ENCODE results near the gene MLST8.
A peak's percentile ranks its signal among the peaks of the same experiment; 100 is the strongest.

DNA sequence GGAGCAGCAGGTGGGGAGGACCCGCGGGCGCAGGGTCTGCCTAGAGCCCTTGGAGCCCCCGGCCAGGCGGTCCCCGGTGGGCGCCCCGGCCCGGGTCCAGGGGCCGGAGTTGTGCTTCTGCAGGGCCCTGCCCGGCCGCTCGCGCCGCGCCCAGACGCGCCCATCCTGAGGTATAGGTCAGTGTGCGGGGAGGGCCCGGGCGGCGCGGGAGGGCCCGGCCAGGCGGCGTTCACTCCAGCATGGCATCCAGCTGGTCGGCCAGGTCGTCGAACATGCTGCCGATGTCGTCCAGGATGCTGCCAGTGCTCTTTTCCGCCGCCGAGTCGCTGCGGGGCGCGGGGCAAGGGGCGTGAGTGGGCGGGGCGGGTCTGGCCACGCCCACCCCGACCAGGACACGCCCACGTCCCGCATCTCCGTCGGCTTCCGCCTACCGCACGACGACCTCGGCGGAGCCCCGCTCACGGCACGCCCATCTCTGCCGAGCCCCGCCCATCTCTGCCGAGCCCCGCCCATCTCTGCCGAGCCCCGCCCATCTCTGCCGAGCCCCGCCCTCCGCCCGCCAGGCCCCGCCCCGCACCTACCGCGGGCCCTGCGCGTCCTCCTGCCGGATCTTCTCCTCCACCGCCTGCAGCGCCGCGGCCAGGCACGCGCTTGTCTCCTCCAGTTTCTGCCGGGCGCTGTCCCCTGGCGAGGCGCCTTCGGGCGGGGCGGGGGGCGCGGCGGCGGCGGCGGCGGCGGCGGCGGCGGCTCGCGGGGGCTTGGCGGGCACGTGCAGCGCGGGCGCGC is 26.7 kb upstream of the MLST8 start:
- TF ChIP-seq POLR2A (IDR thresholded peaks at IDR 0.05; ENCODE audit: low read depth, low read length): peak; percentile 53
- no peak for TF ChIP-seq POLR2AphosphoS5 (IDR thresholded peaks at IDR 0.05; ENCODE audit: insufficient read depth, low read depth, low read length)
- TF ChIP-seq, protein P1, sequence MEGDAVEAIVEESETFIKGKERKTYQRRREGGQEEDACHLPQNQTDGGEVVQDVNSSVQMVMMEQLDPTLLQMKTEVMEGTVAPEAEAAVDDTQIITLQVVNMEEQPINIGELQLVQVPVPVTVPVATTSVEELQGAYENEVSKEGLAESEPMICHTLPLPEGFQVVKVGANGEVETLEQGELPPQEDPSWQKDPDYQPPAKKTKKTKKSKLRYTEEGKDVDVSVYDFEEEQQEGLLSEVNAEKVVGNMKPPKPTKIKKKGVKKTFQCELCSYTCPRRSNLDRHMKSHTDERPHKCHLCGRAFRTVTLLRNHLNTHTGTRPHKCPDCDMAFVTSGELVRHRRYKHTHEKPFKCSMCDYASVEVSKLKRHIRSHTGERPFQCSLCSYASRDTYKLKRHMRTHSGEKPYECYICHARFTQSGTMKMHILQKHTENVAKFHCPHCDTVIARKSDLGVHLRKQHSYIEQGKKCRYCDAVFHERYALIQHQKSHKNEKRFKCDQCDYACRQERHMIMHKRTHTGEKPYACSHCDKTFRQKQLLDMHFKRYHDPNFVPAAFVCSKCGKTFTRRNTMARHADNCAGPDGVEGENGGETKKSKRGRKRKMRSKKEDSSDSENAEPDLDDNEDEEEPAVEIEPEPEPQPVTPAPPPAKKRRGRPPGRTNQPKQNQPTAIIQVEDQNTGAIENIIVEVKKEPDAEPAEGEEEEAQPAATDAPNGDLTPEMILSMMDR (IDR thresholded peaks at IDR 0.05; ENCODE audit: extremely low read depth in 1 of 2, insufficient read depth in 1 of 2, low read depth in 1 of 2, low read length in 2 of 2): no peak
- no peak for TF ChIP-seq JUN (IDR thresholded peaks at IDR 0.05; ENCODE audit: borderline replicate concordance, insufficient read depth, insufficient read length, low read depth)
- TF ChIP-seq GATA2 (IDR thresholded peaks at IDR 0.05; ENCODE audit: insufficient read depth, insufficient read length, low read depth, low read length): no peak
- TF ChIP-seq EZH2 (IDR thresholded peaks at IDR 0.05; ENCODE audit: borderline replicate concordance, low read depth, low read length, severe bottlenecking): no peak
- TF ChIP-seq, protein P2, sequence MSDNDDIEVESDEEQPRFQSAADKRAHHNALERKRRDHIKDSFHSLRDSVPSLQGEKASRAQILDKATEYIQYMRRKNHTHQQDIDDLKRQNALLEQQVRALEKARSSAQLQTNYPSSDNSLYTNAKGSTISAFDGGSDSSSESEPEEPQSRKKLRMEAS (IDR thresholded peaks at IDR 0.05; ENCODE audit: insufficient read depth, insufficient read length): no peak

Data from endothelial cell of umbilical vein (primary cell).